HCT116 (cell line): ENCODE data around the gene GALNT14. TPM values are rescaled to one million over a fixed set of nuclear protein-coding genes. Genes with fewer than 3 reads are reported as not detected.

Experiments used
- ATAC-seq: fragments of 200-7000 bp; cut with Tn5 transposase; 2 replicates; pipeline ENCODE4 v1.9.1; 2020; ENCODE audit warnings: mild to moderate bottlenecking, moderate library complexity
- BruUV-seq: library from RNA; stranded (reverse); fragments of 400-500 nt; replicated peaks from 2 replicates; lab custom pipeline; 2021; lab: Mats Ljungman, UMichigan
- CTCF ChIA-PET: fragments of 300-600 bp; sonication (Branson Sonifier 250); formaldehyde crosslinking; loops from one replicate; lab custom pipeline; 2021; ENCODE audit warnings: antibody characterized with exemption; lab: Charles Lee
- POLR2A ChIA-PET: fragments of 300-600, 350-600 bp; sonication (Branson Sonifier 250); formaldehyde crosslinking; loops from one replicate; lab custom pipeline; 2021; ENCODE audit warnings: antibody characterized with exemption; lab: Charles Lee
- RAD21 ChIA-PET, 2 experiments: fragments of 300-600 bp; sonication (Branson Sonifier 250); formaldehyde crosslinking; loops; one replicate each; lab custom pipeline; 2023; ENCODE audit warnings: low total read pairs in 2 of 2; ENCODE audit not compliant: uncharacterized antibody in 2 of 2, unreplicated experiment in 2 of 2, low non-redundant PET in 1 of 2; lab: Charles Lee
- DNase-seq: peaks from one replicate; pipeline ENCODE4 v3.0.0-alpha.2; 2010; ENCODE audit warnings: low read depth, low spot score
- H2AFZ ChIP-seq: fragments of 200-600 bp; shearing (Covaris generic), sonication (generic); 2 replicates; pipeline ENCODE4 v1.6.1; 2017; ENCODE audit warnings: low read depth, mixed run types, mixed read lengths, antibody characterized with exemption, low read length; ENCODE audit not compliant: poor library complexity, severe bottlenecking
- H3K27ac ChIP-seq: 2 replicates; pipeline ENCODE4 v1.5.1; 2012; ENCODE audit warnings: low read depth, low read length
- H3K27me3 ChIP-seq: fragments of 200-600 bp; sonication (generic); 2 replicates; pipeline ENCODE4 v1.6.1; 2016; ENCODE audit warnings: mixed run types, low read length, mixed read lengths; ENCODE audit not compliant: insufficient read depth
- H3K36me3 ChIP-seq, 2 experiments: fragments of 200-500 bp in 1 of 2; fragments of 200-600 bp in 1 of 2; sonication (Bioruptor generic) in 1 of 2; sonication (generic) in 1 of 2; 2 replicates each; pipeline versions ENCODE4 v1.5.1 to v1.6.1; 2014 to 2016; ENCODE audit warnings: low read length in 2 of 2, inconsistent platforms in 1 of 2, mixed read lengths in 1 of 2, mixed run types in 1 of 2; ENCODE audit not compliant: insufficient read depth in 2 of 2, control insufficient read depth in 1 of 2
- H3K4me1 ChIP-seq, 2 experiments: fragments of 200-600 bp in 1 of 2; sonication (generic) in 1 of 2; 2 replicates each; pipeline versions ENCODE4 v1.5.1 to v1.6.1; 2012 to 2017; ENCODE audit warnings: low read length in 2 of 2, inconsistent platforms in 1 of 2, mild to moderate bottlenecking in 1 of 2, mixed read lengths in 1 of 2, mixed run types in 1 of 2, moderate library complexity in 1 of 2; ENCODE audit not compliant: insufficient read depth in 2 of 2, control insufficient read depth in 1 of 2
- H3K4me2 ChIP-seq: fragments of 200-600 bp; sonication (generic); 2 replicates; pipeline ENCODE4 v1.6.1; 2017; ENCODE audit warnings: mixed run types, low read length, mixed read lengths
- H3K4me3 ChIP-seq, 2 experiments: fragments of 200-600 bp in 1 of 2; sonication (generic) in 1 of 2; replicated peaks in 1 of 2; 2 replicates each; pipeline ENCODE4 v1.5.1; 2011 to 2016; ENCODE audit warnings: low read length in 2 of 2, control low read depth in 1 of 2, low read depth in 1 of 2, mild to moderate bottlenecking in 1 of 2, mixed read lengths in 1 of 2, mixed run types in 1 of 2
- H3K79me2 ChIP-seq: fragments of 200-600 bp; sonication (generic); 2 replicates; pipeline ENCODE4 v1.6.1; 2017; ENCODE audit warnings: mild to moderate bottlenecking, mixed run types, low read length, moderate library complexity, mixed read lengths; ENCODE audit not compliant: insufficient read depth
- H3K9ac ChIP-seq: fragments of 200-600 bp; sonication (generic); 2 replicates; pipeline ENCODE4 v1.6.1; 2016; ENCODE audit warnings: low read length, mixed read lengths
- H3K9me2 ChIP-seq: fragments of 200-600 bp; sonication (generic), shearing (Covaris generic); 2 replicates; pipeline ENCODE4 v1.6.1; 2017; ENCODE audit warnings: mixed run types, mild to moderate bottlenecking, moderate library complexity; ENCODE audit not compliant: insufficient read depth
- H3K9me3 ChIP-seq, 2 experiments: fragments of 200-500 bp in 1 of 2; fragments of 200-600 bp in 1 of 2; sonication (Bioruptor generic) in 1 of 2; sonication (generic) in 1 of 2; 2 replicates each; pipeline ENCODE4 v1.6.1; 2014 to 2017; ENCODE audit warnings: low read length in 2 of 2, mixed read lengths in 2 of 2, inconsistent platforms in 1 of 2, low read depth in 1 of 2, mild to moderate bottlenecking in 1 of 2, mixed run types in 1 of 2, moderate library complexity in 1 of 2; ENCODE audit not compliant: control insufficient read depth in 1 of 2, insufficient read depth in 1 of 2
- H4K20me1 ChIP-seq: fragments of 200-600 bp; sonication (generic), shearing (Covaris generic); 2 replicates; pipeline ENCODE4 v1.6.1; 2017; ENCODE audit warnings: mixed run types, mild to moderate bottlenecking, moderate library complexity; ENCODE audit not compliant: insufficient read depth
- ATF3 ChIP-seq: IDR thresholded peaks from 2 replicates; pipeline ENCODE4 v1.6.1; 2012
- CBX3 ChIP-seq: IDR thresholded peaks from 2 replicates; pipeline ENCODE4 v1.6.1; 2012; ENCODE audit warnings: low read depth
- CEBPB ChIP-seq: IDR thresholded peaks from 2 replicates; pipeline ENCODE4 v1.6.1; 2012; ENCODE audit warnings: low read depth
- ELF1 ChIP-seq: IDR thresholded peaks from 2 replicates; pipeline ENCODE4 v1.6.1; 2012; ENCODE audit warnings: low read depth, borderline replicate concordance
- EZH2phosphoT487 ChIP-seq: fragments of 200-600 bp; IDR thresholded peaks from 2 replicates; pipeline ENCODE4 v1.6.1; 2018; ENCODE audit warnings: antibody characterized with exemption, borderline replicate concordance
- JUND ChIP-seq: IDR thresholded peaks from 2 replicates; pipeline ENCODE4 v1.6.1; 2012
- POLR2A ChIP-seq: IDR thresholded peaks from 2 replicates; pipeline ENCODE4 v1.7.0; 2011; ENCODE audit warnings: borderline replicate concordance; ENCODE audit not compliant: insufficient read depth, insufficient read length; ENCODE audit errors: extremely low read depth
- RAD21 ChIP-seq: IDR thresholded peaks from 2 replicates; pipeline ENCODE4 v1.6.1; 2012; ENCODE audit warnings: low read depth, mild to moderate bottlenecking
- ZFX ChIP-seq: fragments of 450-650 bp; IDR thresholded peaks from 2 replicates; pipeline ENCODE4 v1.6.1; 2017
- ZNF274 ChIP-seq: fragments of 200-500 bp; sonication (Bioruptor generic); IDR thresholded peaks from 2 replicates; pipeline ENCODE4 v1.6.1; 2014; ENCODE audit warnings: mild to moderate bottlenecking, low read depth, low read length, inconsistent platforms
- intact Hi-C: fragments of 100-400 bp; cut with micrococcal nuclease; formaldehyde crosslinking; loops from 2 replicates; pipeline ENCODE4 v1.10.0; 2022
- total RNA-seq: library from RNA; stranded (reverse); gene quantifications from one replicate; pipeline ENCODE4 v1.2.1, GENCODE V29; 2021; ENCODE audit not compliant: unreplicated experiment
- TF ChIP-seq, protein P1 (sequence below), 3 experiments: fragments of 200-600 bp in 1 of 3; sonication (generic) in 1 of 3; IDR thresholded peaks in 2 of 3; conservative IDR thresholded peaks in 1 of 3; 2 replicates each; pipeline ENCODE4 v1.5.1; 2012 to 2017; ENCODE audit warnings: low read depth in 2 of 3, low read length in 2 of 3, antibody characterized with exemption in 1 of 3, borderline replicate concordance in 1 of 3, control low read depth in 1 of 3, mild to moderate bottlenecking in 1 of 3, mixed read lengths in 1 of 3, mixed run types in 1 of 3, moderate library complexity in 1 of 3; ENCODE audit not compliant: insufficient read depth in 1 of 3
- TF ChIP-seq, protein P2 (sequence below): IDR thresholded peaks from 2 replicates; pipeline ENCODE4 v1.6.1; 2011; ENCODE audit warnings: mild to moderate bottlenecking, low read length, moderate library complexity; ENCODE audit not compliant: insufficient replicate concordance; ENCODE audit errors: extremely low read depth

GALNT14 gene
- total RNA-seq, 1 experiment from 2014 or later, result 11.2 TPM

- no TSS peak for BruUV-seq
- H3K4me3 ChIP-seq, result no peak overlapping the region
- no peaks in the 10 kb centered on the region for H3K79me2 ChIP-seq
- POLR2A ChIA-PET, result no interaction called here
- no peak overlapping the region for H2AFZ ChIP-seq
- RAD21 ChIA-PET, result no interaction called here
- no peaks in the 10 kb centered on the region for H3K36me3 ChIP-seq
- H3K4me2 ChIP-seq, result no peak overlapping the region
- intact Hi-C loops, result no loop called here
- H3K9me3 ChIP-seq, result no peaks in the 10 kb centered on the region
- no peaks in the 10 kb centered on the region for H3K9me2 ChIP-seq
- no peaks in the 10 kb centered on the region for H3K27me3 ChIP-seq
- CTCF ChIA-PET, result no interaction called here
- H3K9ac ChIP-seq, result no peak overlapping the region
- no peaks in the 10 kb centered on the region for H4K20me1 ChIP-seq
- DNase-seq, result no peak
- no peaks in the 10 kb centered on the region for H3K4me1 ChIP-seq
- ATAC-seq, result no peak
- no peak overlapping the region for H3K27ac ChIP-seq
- no peak for TF ChIP-seq RAD21
- TF ChIP-seq, protein P1, sequence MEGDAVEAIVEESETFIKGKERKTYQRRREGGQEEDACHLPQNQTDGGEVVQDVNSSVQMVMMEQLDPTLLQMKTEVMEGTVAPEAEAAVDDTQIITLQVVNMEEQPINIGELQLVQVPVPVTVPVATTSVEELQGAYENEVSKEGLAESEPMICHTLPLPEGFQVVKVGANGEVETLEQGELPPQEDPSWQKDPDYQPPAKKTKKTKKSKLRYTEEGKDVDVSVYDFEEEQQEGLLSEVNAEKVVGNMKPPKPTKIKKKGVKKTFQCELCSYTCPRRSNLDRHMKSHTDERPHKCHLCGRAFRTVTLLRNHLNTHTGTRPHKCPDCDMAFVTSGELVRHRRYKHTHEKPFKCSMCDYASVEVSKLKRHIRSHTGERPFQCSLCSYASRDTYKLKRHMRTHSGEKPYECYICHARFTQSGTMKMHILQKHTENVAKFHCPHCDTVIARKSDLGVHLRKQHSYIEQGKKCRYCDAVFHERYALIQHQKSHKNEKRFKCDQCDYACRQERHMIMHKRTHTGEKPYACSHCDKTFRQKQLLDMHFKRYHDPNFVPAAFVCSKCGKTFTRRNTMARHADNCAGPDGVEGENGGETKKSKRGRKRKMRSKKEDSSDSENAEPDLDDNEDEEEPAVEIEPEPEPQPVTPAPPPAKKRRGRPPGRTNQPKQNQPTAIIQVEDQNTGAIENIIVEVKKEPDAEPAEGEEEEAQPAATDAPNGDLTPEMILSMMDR (IDR thresholded peaks at IDR 0.05 in 2 of 3, conservative IDR thresholded peaks at IDR 0.05 in 1 of 3; ENCODE audit: borderline replicate concordance in 1 of 3, insufficient read depth in 1 of 3, low read depth in 2 of 3, low read length in 2 of 3), result no peak
- no peak for TF ChIP-seq JUND
These were observed 178.6 kb downstream of the GALNT14 start for GRCh38 chr2:30959653-30960052.

- Histone ChIP-seq H3K4me2 (no peak overlapping the region), H3K36me3 (no peaks in the 10 kb centered on the region), H3K9me3 (no peaks in the 10 kb centered on the region), H3K9ac (no peak overlapping the region), H4K20me1 (no peaks in the 10 kb centered on the region), H3K27ac (no peak overlapping the region), H3K4me1 (no peaks in the 10 kb centered on the region), H2AFZ (no peak overlapping the region), H3K27me3 (no peaks in the 10 kb centered on the region), H3K9me2 (no peaks in the 10 kb centered on the region), H3K4me3 (no peak overlapping the region), H3K79me2 (no peaks in the 10 kb centered on the region)
- no peak for ATAC-seq
- no peak for TF ChIP-seq POLR2A
- no peak for TF ChIP-seq EZH2phosphoT487
- TF ChIP-seq, protein P2, sequence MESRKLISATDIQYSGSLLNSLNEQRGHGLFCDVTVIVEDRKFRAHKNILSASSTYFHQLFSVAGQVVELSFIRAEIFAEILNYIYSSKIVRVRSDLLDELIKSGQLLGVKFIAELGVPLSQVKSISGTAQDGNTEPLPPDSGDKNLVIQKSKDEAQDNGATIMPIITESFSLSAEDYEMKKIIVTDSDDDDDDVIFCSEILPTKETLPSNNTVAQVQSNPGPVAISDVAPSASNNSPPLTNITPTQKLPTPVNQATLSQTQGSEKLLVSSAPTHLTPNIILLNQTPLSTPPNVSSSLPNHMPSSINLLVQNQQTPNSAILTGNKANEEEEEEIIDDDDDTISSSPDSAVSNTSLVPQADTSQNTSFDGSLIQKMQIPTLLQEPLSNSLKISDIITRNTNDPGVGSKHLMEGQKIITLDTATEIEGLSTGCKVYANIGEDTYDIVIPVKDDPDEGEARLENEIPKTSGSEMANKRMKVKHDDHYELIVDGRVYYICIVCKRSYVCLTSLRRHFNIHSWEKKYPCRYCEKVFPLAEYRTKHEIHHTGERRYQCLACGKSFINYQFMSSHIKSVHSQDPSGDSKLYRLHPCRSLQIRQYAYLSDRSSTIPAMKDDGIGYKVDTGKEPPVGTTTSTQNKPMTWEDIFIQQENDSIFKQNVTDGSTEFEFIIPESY, result no peak
- TF ChIP-seq JUND, result no peak
- no peak for TF ChIP-seq RAD21
- no peak for TF ChIP-seq ZNF274
- TF ChIP-seq CBX3, result no peak
- no peak for TF ChIP-seq CEBPB
- TF ChIP-seq ZFX, result no peak
- no peak for TF ChIP-seq ATF3
- no peak for TF ChIP-seq ELF1
- CTCF ChIA-PET, result no interaction called here
- BruUV-seq, result no TSS peak
- intact Hi-C loops, result no loop called here
- POLR2A ChIA-PET, result no interaction called here
- DNase-seq, result no peak
- RAD21 ChIA-PET, result no interaction called here
These were observed 179.3 kb downstream of the GALNT14 start for GRCh38 chr2:30958918-30959265.
